GM11168 (cell line): ENCODE measurements around the gene EPHX1.
"Not testable (repeated sequence)": the region's sequence is repeated elsewhere in the genome, so short reads cannot be mapped to it uniquely, and the experiment has no call there.

ENCODE experiments used
- in situ Hi-C: fragments of 300-500 bp; cut with MboI; formaldehyde crosslinking; loops from one replicate; pipeline ENCODE4 v1.12.0; 2022; ENCODE audit warnings: low sequenced_read_pairs; ENCODE audit not compliant: unreplicated experiment

Gene EPHX1

DNA sequence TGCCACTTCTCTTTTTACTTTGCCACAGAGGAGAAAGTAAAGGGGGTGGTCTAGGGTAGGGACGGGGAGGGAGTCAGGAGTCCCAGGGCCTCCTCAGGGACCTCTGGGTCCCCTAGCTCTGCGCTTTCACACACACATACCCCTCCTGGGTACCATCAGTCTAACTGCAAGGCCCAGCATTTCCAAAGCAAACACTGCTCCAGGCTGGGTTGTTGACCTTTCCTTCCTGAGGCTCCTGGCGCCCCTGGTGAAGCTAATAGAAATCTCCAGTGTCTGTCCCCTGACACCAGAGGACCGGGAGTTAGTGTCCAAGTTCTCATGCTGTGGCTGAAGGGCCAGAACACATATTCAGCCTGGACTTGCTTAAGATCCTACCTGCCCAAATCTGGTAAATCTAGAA, 68.4 kb downstream of the EPHX1 start:
- in situ Hi-C loops = no loop called here

DNA sequence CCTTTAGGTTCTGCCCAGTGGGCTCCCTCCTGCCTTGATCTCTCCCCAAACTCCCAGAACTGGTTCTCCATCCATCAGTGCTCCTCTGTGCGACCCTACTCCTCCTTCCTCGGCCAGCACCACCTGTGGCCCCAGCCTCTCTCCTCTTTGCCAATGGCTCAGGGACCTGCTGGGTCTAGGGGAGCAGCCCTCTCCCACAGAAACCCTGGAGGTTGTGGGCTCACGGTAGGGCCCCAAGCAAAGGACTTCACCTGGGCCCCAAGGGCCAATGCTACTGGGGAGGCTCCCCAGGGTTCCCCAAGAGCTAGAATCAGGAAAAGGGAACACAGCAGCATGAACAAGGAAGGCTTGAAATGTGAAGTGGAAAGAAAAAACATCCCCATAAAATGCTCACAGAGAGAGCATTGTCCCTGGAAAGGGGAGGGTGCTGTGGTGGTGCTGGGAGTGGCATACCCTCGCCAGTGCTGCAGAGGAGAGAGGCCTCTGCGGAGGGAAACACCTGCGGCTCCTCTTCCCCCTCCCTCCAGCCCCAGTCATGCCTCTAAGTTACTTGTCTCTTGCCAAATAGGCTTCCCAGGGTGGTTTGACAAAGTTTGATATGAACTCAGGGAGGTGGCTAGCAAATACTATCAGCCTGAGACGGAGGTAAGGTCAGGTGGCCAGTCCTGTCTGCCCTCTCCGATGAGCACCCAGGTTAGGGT, 69.7 kb downstream of the EPHX1 start:
- in situ Hi-C loops = no loop called here

DNA sequence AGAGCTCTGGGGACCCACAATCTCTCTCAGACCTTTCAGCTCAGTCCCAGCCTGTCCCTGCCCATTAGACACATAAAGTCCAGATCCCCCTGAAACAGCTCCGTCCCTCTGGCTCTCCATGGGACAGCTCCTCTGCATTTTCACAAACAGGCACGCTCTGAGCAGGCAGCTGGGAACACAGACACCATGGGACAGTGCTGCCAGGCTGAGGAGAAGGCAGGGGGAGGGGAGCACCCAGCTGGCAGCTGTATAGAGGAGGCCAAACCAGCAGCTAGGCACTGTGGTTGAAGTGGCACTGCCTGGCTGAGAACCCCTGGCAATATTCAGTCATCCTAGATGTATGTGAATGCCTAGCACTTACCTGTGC, 70.3 kb downstream of the EPHX1 start:
- in situ Hi-C loops = no loop called here

DNA sequence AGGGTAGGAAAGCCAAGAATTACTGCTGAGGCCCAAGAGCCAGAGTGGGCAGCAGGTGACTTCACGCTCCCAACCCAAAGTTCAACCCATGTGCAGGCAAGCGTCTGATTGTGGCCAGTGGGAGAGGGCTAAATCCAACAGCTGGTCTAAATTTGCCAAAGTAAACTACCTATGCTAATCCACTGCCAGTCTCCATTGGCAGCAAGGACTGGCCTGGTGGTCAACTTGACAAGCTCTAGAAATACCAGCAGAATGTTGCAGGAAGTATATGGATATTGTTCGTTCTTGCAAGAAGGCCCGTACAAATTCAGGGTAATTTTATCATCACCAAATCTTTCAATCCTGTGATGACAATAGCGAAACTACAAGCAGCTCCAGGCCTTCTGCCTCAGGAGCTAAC, 70.7 kb downstream of the EPHX1 start:
- in situ Hi-C loops = no loop called here

DNA sequence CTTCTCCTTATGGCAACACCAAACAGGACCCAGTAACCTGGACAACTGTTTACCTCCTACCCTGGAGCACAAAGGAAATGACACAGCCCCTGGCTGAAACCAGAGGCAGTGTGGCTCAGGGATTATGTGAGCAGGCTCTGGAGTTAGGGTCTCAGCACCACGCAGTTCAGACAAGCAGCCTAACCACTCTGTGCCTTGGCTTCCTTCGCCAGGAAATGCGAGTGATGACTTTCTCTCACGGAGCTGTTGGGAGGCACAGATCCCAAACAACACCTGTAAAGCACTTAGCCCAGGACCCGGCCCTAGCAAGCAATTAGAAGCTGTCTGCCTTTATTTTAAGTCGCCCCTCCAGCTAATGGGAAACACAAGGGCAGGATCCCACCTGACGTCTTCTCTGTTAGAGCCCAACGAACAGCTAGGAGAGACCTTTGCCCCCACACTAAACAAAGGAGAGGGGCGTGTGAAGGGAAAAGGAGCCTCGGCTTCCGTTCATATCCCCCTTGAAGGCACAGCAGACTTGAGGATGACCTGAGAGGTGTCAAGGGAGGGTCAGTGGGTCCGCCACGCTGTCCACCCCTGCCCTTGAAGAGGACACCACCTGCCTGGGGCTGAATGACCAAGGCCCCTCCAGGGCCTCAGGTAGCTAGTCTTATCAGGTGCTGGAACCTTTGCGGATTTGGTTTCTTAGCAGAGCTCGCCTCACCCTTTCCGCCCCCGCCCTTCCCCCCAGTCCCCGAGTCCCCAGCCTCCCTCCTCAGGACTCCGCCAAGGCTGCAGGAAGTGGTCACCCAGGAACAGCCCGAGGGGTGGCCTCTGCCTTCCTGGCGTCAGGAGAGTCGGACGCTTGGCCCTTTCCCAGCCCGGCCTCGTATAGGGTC, 71.4 kb downstream of the EPHX1 start:
- in situ Hi-C loops = no loop called here

DNA sequence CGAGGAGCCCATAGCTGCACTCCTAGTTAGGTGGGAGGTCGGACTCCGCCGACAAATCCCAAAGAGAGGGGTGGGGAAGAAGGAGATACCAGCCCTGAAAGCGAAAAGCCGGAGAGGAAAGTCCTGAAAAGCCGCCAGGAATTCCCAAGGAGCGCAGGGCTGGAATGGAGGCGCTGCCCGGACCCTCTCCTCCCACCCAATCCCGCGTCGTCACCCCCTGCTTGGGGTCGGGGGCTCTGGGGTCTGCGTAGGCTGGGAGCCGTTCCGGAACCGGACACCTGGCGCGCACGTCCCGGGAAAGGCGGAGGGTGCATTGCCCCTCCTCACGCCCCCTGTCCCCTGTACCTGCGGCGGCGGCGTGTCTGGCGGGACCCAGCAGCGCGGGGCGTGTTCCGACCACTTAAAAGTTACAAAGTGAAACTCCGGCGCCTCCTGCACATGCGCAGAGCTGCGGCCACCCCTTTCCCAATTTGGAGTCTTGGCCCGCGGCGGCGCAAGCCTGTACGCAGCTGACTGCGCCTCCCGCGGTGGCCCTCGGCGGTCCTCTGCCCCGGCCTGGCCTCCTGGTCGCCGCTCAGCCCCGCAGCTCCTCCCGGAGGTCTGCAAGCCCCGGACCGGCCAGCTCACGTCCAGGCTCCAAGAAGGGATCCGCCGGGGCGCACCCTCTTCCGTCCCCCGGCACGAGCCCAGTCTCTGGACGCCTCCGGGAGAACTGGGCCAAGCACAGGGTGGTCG, 72.2 kb downstream of the EPHX1 start, which contains the start of gene TMEM63A:
Gene TMEM63A, minus strand, starts transcription at position 422 of the 735 bp plus-strand sequence. CDS start 4,800 bp downstream, outside the sequence.
- in situ Hi-C loops = no loop called here

DNA sequence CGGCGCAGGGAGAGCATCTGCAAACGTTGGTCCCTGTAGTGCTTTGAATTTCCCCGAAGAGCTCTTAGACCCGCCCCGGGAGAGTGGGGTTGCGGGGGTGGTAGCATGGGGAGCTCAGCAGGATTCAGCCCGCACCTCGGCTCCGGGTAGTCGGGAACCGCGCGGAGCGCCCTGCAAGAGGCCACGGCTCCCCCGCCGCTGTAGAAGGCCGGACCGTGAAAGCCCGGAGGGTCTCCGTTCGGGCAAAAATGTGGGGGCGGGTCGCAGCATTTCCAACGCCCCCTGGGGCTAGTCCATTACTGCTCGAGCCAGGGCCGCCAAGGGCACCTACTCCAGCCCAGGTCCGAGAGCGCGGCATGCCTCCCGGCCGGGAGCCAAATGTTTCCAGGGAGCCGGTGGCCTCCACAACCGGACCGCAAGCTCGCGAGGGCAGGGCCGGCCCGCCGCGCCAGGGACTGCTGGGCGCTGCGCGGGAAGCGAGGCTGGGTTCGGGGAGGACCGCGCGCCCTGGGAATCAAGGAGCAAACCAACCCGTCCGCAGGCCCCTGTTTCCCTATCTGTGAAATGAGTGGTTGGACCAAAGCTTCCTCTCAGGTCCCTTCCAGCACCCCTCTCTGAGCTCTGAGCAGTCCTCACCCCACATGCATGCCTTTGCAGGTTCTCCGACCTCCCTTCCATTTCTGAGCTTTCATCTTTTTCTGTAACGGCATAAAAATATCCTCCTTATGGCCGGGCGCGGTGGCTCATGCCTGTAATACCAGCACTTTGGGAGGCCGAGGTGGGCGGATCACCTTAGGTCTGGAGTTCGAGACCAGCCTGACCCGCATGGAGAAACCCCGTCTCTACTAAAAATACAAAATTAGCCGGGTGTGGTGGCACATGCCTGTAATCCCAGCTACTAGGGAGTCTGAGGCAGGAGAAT, 73.0 kb downstream of the EPHX1 start:
- in situ Hi-C loops = no loop called here

DNA sequence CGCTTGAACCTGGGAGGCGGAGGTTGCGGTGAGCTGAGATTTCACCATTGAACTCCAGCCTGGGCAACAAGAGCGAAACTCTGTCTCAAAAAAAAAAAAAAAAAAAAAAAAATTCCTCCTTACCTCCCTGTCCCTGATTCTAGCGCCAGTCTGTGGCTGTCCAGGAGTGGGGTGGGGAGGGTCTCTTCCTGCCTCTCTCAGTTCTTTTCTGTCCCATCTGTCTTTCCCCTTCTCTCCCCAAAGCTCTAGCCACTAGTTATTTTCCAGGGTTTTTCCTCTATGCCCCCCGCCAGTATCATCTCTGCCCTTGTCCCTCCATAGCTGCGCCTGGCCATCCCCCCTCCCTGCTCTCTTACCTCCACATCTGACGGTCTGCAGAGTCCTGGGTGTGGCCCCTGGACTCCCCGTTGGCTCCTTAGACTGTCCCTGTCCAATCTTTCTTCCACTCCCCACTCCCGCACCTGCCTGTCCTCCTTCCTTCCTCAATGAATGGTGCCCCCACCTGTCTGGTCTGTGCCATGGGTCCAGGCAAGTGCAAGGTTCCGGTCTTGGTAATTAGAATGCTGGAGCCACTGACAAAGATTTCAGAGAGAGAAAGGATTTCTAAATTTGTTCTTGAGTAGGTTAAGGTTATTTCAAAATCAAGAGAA, 73.8 kb downstream of the EPHX1 start:
- in situ Hi-C loops = no loop called here

DNA sequence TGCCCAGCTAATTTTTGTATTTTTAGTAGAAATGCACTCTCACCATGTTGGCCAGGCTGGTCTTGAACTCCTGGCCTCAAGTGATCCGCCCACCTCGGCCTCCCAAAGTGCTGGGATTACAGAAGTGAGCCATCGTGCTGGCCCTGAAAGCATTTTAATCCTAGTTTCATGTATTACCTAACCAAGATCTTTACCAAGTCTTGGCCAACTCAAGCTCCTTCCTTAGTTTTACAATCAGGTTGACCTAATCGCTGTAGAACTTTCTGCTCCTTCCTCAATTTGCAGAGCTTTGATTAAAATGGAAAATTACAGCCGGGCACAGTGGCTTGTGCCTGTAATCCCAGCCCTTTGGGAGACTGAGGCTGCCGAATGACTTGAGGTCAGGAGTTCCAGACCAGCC, 75.4 kb downstream of the EPHX1 start:
- in situ Hi-C loops = no loop called here

DNA sequence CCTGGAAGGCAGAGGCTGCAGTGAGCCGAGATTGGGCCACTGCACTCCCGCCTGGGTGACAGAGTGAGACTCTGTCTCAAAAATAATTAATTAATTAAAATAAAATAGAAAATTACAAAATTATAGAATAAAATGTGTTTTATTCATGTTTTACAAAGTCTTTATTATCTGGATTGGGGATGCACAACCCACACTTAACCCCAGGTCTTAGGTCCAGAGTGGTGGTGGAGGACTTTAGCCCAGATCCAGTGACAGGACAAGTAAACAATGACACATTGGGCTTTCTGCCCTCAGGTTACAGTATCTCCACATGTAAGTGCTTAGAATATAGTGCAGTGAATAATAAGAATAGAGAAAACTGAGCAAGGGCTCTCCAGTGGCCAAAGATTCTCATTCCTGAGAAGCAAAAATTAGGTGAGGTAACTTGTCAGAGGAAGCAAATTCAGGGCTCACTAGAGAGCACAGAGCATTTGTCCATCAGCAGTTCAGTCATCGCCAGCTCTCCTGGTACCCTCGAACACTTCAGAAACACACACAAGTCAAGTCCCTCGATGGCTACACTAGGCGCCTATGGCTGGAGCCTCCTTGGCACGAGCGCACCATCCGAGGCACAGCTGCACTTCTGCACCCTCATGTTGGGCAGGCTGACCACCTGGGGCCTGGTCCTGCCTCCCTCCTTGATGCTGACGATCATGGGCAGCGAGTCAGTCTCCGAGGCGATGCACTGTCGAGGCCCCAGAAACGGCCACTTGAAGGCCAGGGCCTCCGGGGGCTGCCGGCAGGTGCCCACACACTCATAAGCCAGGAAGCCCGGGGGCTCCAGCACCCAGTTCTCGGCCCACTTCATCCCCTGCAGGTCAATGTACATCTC, 76.5 kb downstream of the EPHX1 start:
- in situ Hi-C loops = no loop called here

DNA sequence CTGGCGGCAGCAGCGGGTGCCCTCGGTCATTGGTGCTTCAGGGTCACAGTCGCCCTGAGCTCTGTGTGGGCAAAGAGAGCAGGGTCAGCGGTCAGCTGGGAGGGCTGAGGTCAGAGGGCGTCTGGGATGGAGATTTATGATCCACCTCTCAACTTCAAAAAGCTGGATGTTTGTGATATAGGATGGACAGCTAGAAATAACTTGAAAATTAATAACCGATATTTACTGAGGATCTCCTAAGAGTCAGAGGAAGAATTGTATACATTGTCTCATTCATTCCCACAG, 77.0 kb downstream of the EPHX1 start:
- in situ Hi-C loops = no loop called here

DNA sequence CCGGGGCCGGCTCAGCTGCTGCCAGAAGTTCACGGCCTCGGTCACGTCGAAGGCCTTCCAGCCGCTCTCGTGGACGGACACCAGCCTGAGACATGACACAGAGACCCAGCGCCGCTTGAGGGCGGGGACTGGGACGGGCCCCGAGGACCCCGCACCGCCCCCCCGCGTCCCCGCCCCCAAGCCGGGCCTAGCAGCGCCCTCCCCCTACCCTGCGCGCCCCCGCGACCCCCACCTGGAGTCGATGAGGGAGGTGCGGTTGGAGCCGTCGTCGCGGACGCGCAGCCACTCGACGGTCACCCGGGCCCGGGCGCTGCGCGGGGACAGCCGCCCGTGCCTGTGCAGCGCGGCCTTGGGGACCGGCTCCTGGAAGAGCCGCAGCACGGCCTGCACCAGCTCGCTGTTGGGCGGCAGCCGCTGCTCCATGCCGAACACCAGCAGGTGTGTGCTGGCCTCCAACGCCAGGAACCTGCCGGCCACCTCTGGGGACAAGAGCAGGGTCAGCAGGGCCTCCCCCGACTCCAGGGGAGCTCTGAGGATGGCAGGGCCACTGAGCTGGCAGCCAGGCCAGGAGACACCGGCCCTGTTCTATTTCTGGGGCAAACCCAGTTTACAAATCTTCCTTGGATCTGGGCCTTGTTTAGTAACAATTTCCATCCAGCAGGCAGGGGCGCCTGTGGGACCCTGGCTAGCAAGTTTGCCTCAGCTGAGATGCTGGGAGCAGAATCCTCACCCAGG, 77.8 kb downstream of the EPHX1 start:
- in situ Hi-C loops = not testable (repeated sequence)

DNA sequence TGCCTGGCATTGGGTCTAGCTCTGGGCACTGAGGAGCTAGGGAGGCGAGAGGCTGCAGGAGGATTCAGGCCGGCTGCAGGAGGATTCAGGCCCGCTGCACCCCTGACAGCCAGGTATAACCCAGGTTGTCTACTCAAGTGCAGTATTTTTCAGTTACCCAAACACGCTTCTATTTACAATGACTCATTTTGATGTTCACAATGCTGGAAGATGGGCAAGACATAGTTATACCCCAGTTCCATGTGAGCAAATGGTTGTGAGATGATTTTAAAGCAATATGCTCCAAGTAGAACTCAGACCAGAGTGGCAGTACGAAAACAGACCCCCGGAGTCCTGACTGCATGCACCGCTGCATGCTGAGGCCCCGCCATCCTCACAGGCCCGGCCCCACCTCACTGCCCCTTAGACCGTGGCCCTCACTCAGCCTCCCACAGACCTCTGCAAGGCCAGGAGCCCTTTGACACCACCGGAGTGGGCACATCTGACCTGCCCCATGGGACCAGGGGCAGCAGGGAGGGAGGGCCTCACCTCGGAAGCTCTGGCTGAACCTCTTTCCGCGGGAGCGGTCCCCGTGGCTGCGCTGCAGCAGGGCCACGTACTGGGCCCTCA, 78.5 kb downstream of the EPHX1 start:
- in situ Hi-C loops = no loop called here

DNA sequence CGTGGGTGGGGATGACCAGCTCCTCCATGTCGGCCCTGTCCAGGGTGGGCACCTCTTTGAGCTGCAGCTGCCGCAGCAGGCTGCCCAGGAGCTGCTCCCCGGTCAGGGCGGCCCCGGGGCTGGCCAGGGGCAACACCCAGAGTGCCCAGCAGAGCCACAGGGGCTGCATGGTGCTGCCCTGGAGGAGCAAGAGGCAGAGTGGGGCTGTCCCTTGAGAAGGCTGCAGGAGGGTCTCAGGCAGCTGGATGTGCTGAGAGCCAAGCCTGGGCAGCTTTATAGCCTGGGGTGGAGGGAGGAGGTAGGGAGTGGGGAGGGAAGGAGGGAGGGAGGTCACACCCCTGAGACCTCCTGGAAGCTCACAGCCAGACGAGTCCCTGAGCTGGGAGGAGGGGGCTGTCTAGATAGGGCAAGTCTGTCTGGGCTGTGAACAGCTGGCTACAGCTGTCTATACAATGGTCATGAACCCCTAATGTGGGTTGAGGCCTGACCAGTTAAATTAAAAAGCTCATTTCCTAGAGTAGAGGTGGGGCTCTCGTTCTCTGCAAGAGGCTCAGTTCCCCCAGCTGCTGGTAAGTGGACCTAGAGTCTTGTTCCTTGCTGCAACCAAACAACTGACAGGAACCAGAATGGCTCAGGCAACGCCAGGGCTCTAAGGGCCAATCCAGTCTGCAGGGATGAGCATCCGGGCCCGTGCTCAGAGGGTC, 79.1 kb downstream of the EPHX1 start, which contains the start of gene LEFTY1:
Gene LEFTY1, minus strand, starts transcription at position 249 of the 704 bp plus-strand sequence. Its CDS starts 80 bp downstream, at position 169.
- in situ Hi-C loops = no loop called here

DNA sequence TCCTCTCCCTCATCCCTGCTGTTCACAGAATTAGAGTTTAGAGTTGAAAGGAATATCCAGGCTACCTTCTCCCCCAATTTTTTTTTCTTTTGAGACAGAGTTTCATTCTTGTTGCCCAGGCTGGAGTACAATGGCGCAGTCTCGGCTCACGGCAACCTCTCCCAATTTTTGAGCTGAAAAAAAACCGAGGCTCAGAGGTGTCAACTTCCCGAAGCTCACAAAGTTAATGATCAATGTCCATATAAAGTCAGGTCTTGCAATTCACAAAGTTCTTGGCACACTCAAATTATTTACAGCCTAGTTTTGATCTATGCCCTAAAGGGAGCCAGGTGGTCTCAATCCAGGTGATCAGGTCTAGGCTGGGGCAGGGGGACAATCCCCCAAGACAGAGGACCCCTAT, 79.8 kb downstream of the EPHX1 start:
- in situ Hi-C loops = no loop called here

DNA sequence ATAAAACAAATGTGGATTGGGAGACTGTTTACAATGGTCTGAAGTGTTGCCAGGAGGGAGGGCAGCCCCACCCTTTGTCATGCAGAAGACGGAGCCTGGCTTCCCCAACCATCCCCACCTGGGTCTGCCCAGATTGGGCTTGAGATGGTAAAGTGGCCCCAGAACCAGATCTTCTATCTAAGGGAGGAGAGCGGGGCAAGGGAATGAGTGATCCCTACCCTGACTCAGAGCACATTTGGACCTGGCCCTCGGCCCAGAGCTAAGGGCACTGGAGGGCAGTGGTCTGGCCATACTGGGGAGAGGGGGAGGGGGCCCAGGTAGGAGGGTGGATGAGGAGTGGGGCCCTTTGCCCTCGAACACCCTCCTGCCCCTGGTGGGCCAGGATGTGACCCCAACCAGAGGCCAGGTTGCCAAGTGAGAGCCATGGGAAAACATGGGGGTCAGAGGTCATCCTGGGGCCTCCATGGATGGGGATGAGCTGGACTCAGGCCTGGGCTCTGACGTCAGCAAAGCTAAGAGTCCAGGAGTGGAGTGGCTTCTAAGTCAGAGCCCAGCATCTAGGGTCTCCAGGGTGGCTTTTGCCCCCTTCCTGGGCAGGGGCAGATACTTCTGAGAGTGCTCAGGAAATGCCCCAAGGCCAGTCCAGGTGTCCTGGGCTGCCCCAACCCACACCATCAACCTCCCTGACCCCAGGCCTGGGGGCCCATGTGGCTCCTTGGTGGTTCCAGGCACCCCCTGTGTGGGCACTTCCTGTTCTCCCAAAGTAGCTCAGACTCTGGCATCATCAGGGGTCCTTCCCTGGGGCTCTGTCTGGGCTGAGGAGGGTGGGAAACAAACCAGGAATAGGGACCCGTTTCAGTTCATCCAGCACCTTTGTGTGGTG, 80.7 kb downstream of the EPHX1 start:
- in situ Hi-C loops = no loop called here
